Activated CD4-positive, alpha-beta T cell treated with anti-CD3 and anti-CD28 coated beads, Interleukin-2, amount 10 ng/mL, durations not matched to agents 7 days and 5 days (primary cell): ENCODE measurements around the gene ZGLP1. TPM values are rescaled to one million over a fixed set of nuclear protein-coding genes. Genes with fewer than 3 reads are reported as not detected.
"Not testable (repeated sequence)": the region's sequence is repeated elsewhere in the genome, so short reads cannot be mapped to it uniquely, and the experiment has no call there.

Experiments used
- CTCF ChIA-PET: fragments of 350-600 bp; sonication (Branson Sonifier 250); formaldehyde crosslinking; loops from one replicate; lab custom pipeline; 2021; ENCODE audit warnings: antibody characterized with exemption; lab: Charles Lee
- POLR2A ChIA-PET: fragments of 350-600 bp; sonication (Branson Sonifier 250); formaldehyde crosslinking; loops from one replicate; lab custom pipeline; 2021; ENCODE audit warnings: antibody characterized with exemption; lab: Charles Lee
- DNase-seq: peaks from one replicate; pipeline ENCODE4 v3.0.0-alpha.2; 2020
- H3K27ac Mint-ChIP-seq: one replicate; pipeline ENCODE4 v1.8.0; 2021; ENCODE audit warnings: mild to moderate bottlenecking, moderate library complexity, mixed read lengths
- H3K27me3 Mint-ChIP-seq: one replicate; pipeline ENCODE4 v1.8.0; 2021; ENCODE audit warnings: mixed read lengths
- H3K36me3 Mint-ChIP-seq: one replicate; pipeline ENCODE4 v1.8.0; 2021; ENCODE audit warnings: low read depth, mixed read lengths
- H3K4me1 Mint-ChIP-seq: one replicate; pipeline ENCODE4 v1.8.0; 2021; ENCODE audit warnings: mixed read lengths
- H3K4me3 Mint-ChIP-seq: one replicate; pipeline ENCODE4 v1.8.0; 2021; ENCODE audit warnings: mild to moderate bottlenecking, moderate library complexity, mixed read lengths
- H3K9me3 Mint-ChIP-seq: one replicate; pipeline ENCODE4 v1.8.0; 2021; ENCODE audit warnings: mixed read lengths
- total RNA-seq, 2 experiments: library from RNA; stranded (reverse); gene quantifications; one replicate each; pipeline ENCODE4 v1.2.3, GENCODE V29; 2021

Gene ZGLP1
- 1 to 10 TPM; 1.6 to 3.4 TPM for total RNA-seq

- Mint-ChIP-seq H3K4me1 (peaks cover 3% of the 10 kb centered on the region), H3K27me3 (no peaks in the 10 kb centered on the region), H3K4me3 (no peak within 1 kb of the TSS), H3K36me3 (no peaks in the 10 kb centered on the region), H3K9me3 (no peaks in the 10 kb centered on the region), H3K27ac (peak within 1 kb of the TSS; percentile 5)
- CTCF ChIA-PET: interaction anchor here (1.2 to 1.6 kb wide), 2 partner anchors 13 to 555 kb away, joined by 3 to 4 read pairs; no protein-coding TSS in a partner anchor
- POLR2A ChIA-PET: no interaction called here
- DNase-seq: no peak
Observed at GRCh38 chr19:10309423-10309822, at the start of gene ZGLP1. ZGLP1 (minus strand) TSS chr19:10309815.

GRCh38 chr19:10356431-10356830, 46.8 kb upstream of the ZGLP1 start:
- Mint-ChIP-seq H3K4me3 (no peak overlapping the region), H3K27ac (no peak overlapping the region), H3K36me3 (peaks cover 43% of the 10 kb centered on the region), H3K9me3 (no peaks in the 10 kb centered on the region), H3K4me1 (no peaks in the 10 kb centered on the region), H3K27me3 (no peaks in the 10 kb centered on the region)
- POLR2A ChIA-PET: no interaction called here
- DNase-seq: no peak
- CTCF ChIA-PET: interaction anchor here (0.7 kb wide), 1 partner anchor 19 kb away, joined by 3 read pairs; no protein-coding TSS in a partner anchor

- POLR2A ChIA-PET: no interaction called here
- H3K4me3 Mint-ChIP-seq: no peak overlapping the region
- no peaks in the 10 kb centered on the region for H3K27me3 Mint-ChIP-seq
- no peaks in the 10 kb centered on the region for H3K9me3 Mint-ChIP-seq
- CTCF ChIA-PET: interaction anchor here (1.0 kb wide), 1 partner anchor 11 kb away, joined by 3 read pairs; no protein-coding TSS in a partner anchor
- peak overlapping the region; percentile 25 for H3K27ac Mint-ChIP-seq
- DNase-seq: peak; percentile 41
- H3K4me1 Mint-ChIP-seq: no peaks in the 10 kb centered on the region
- peaks cover 39% of the 10 kb centered on the region for H3K36me3 Mint-ChIP-seq
Observed at GRCh38 chr19:10353793-10354391, 44.3 kb upstream of the ZGLP1 start.

- Mint-ChIP-seq H3K4me1 (no peaks in the 10 kb centered on the region), H3K9me3 (no peaks in the 10 kb centered on the region), H3K27ac (no peak overlapping the region), H3K36me3 (peaks cover 43% of the 10 kb centered on the region), H3K27me3 (no peaks in the 10 kb centered on the region), H3K4me3 (no peak overlapping the region)
- ChIA-PET POLR2A (no interaction called here), CTCF (interaction anchor here (1.0 kb wide), 1 partner anchor 10 kb away, joined by 3 read pairs; no protein-coding TSS in a partner anchor)
- no peak for DNase-seq
Observed at GRCh38 chr19:10352764-10353671, 43.4 kb upstream of the ZGLP1 start.

- no peak for DNase-seq
- Mint-ChIP-seq H3K4me3 (no peak overlapping the region), H3K27me3 (no peaks in the 10 kb centered on the region), H3K27ac (no peak overlapping the region), H3K4me1 (no peaks in the 10 kb centered on the region), H3K36me3 (peaks cover 16% of the 10 kb centered on the region), H3K9me3 (no peaks in the 10 kb centered on the region)
- ChIA-PET POLR2A (no interaction called here), CTCF (no interaction called here)
Observed at GRCh38 chr19:10346509-10346908, 36.9 kb upstream of the ZGLP1 start.

GRCh38 chr19:10344780-10345179, 35.2 kb upstream of the ZGLP1 start:
- Mint-ChIP-seq H3K4me3 (no peak overlapping the region), H3K9me3 (no peaks in the 10 kb centered on the region), H3K27me3 (no peaks in the 10 kb centered on the region), H3K27ac (no peak overlapping the region), H3K4me1 (peaks cover 8% of the 10 kb centered on the region), H3K36me3 (peaks cover 5% of the 10 kb centered on the region)
- ChIA-PET POLR2A (no interaction called here), CTCF (interaction anchor here (0.6 to 1.6 kb wide), 6 partner anchors 11 to 75 kb away, joined by 3 to 8 read pairs (median 4); partner anchors contain the start of gene RAVER1)
- no peak for DNase-seq

GRCh38 chr19:10343495-10343894, 33.9 kb upstream of the ZGLP1 start:
- Mint-ChIP-seq H3K9me3 (no peaks in the 10 kb centered on the region), H3K4me3 (no peak overlapping the region), H3K4me1 (peaks cover 21% of the 10 kb centered on the region), H3K27me3 (no peaks in the 10 kb centered on the region), H3K27ac (no peak overlapping the region), H3K36me3 (peaks cover 10% of the 10 kb centered on the region)
- no peak for DNase-seq
- CTCF ChIA-PET: interaction anchor here (0.8 to 1.6 kb wide), 5 partner anchors 10 to 85 kb away, joined by 3 to 5 read pairs (median 3); partner anchors contain the start of gene RAVER1
- POLR2A ChIA-PET: no interaction called here

GRCh38 chr19:10339977-10340376, 30.4 kb upstream of the ZGLP1 start:
- H3K27ac Mint-ChIP-seq: peak overlapping the region; percentile 94
- ChIA-PET POLR2A (no interaction called here), CTCF (interaction anchor here (1.1 to 1.2 kb wide), 2 partner anchors 33 to 49 kb away, joined by 3 read pairs; no protein-coding TSS in a partner anchor)
- peaks cover 15% of the 10 kb centered on the region for H3K36me3 Mint-ChIP-seq
- H3K9me3 Mint-ChIP-seq: no peaks in the 10 kb centered on the region
- DNase-seq: no peak
- H3K27me3 Mint-ChIP-seq: no peaks in the 10 kb centered on the region
- peak overlapping the region; percentile 95 for H3K4me3 Mint-ChIP-seq
- H3K4me1 Mint-ChIP-seq: peaks cover 33% of the 10 kb centered on the region

- peaks cover 19% of the 10 kb centered on the region for H3K36me3 Mint-ChIP-seq
- peak; percentile 74 for DNase-seq
- H3K27ac Mint-ChIP-seq: peak within 1 kb of the TSS; percentile 94
- H3K9me3 Mint-ChIP-seq: no peaks in the 10 kb centered on the region
- POLR2A ChIA-PET: no interaction called here
- H3K4me3 Mint-ChIP-seq: peak within 1 kb of the TSS; percentile 95
- CTCF ChIA-PET: interaction anchor here (1.1 to 1.2 kb wide), 2 partner anchors 34 to 49 kb away, joined by 3 read pairs; no protein-coding TSS in a partner anchor
- H3K4me1 Mint-ChIP-seq: peaks cover 37% of the 10 kb centered on the region
- H3K27me3 Mint-ChIP-seq: no peaks in the 10 kb centered on the region
Observed at GRCh38 chr19:10339380-10339960, 29.9 kb upstream of the ZGLP1 start, which contains the start of gene ICAM3. ICAM3 (minus strand) TSS chr19:10339624; CDS start chr19:10339614, 10 bp downstream.

GRCh38 chr19:10338940-10339339, 29.3 kb upstream of the ZGLP1 start:
- Mint-ChIP-seq H3K36me3 (peaks cover 24% of the 10 kb centered on the region), H3K27me3 (no peaks in the 10 kb centered on the region), H3K9me3 (no peaks in the 10 kb centered on the region), H3K4me3 (peak overlapping the region; percentile 95), H3K27ac (peak overlapping the region; percentile 94), H3K4me1 (peaks cover 42% of the 10 kb centered on the region)
- ChIA-PET CTCF (no interaction called here), POLR2A (no interaction called here)
- no peak for DNase-seq

- Mint-ChIP-seq H3K4me1 (peaks cover 60% of the 10 kb centered on the region), H3K36me3 (peaks cover 37% of the 10 kb centered on the region)
- POLR2A ChIA-PET, H3K27me3 Mint-ChIP-seq, DNase-seq, H3K9me3 Mint-ChIP-seq, H3K27ac Mint-ChIP-seq, H3K4me3 Mint-ChIP-seq: not testable (repeated sequence)
- CTCF ChIA-PET: interaction anchor here (0.6 to 0.8 kb wide), 2 partner anchors 81 to 178 kb away, joined by 3 read pairs; no protein-coding TSS in a partner anchor
Observed at GRCh38 chr19:10336725-10337124, 27.1 kb upstream of the ZGLP1 start.

- DNase-seq: no peak
- ChIA-PET POLR2A (no interaction called here), CTCF (interaction anchor here (0.8 to 1.1 kb wide), 2 partner anchors 54 to 66 kb away, joined by 3 read pairs; no protein-coding TSS in a partner anchor)
- Mint-ChIP-seq H3K4me1 (peaks cover 58% of the 10 kb centered on the region), H3K27me3 (no peaks in the 10 kb centered on the region), H3K4me3 (no peak overlapping the region), H3K9me3 (no peaks in the 10 kb centered on the region), H3K36me3 (peaks cover 37% of the 10 kb centered on the region), H3K27ac (no peak overlapping the region)
Observed at GRCh38 chr19:10335352-10335985, 25.9 kb upstream of the ZGLP1 start.
